ENCODE data around the gene ZBTB34.

Gene ZBTB34

DNA sequence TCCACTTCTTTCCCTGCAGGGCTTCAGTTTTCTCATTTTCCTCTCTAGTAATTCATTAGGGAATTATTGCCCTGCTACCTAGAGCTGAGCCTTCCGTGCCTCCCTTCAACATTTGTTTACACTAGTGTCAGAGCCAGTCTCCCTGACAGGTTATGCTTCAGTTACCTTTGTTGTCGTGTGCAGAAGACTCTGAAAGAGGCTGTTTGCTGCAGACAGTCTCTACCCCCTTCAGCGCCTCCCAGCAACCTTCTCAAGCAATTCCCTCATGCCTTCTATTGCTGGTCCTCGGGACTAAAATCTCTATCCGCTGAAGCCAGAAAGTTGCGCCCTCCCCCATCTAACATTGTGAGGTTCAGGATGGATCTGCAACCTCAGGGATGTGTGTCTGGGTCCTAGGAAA, 67.0 kb downstream of the ZBTB34 start:
- Histone ChIP-seq H3K9me3 (ENCODE audit: control insufficient read depth, insufficient read depth, low read length) (no peaks in the 10 kb centered on the region), H3K4me3 (ENCODE audit: low read length) (no peak overlapping the region), H3K4me2 (ENCODE audit: low read length) (no peak overlapping the region), H3K27ac (ENCODE audit: low read depth, low read length) (no peak overlapping the region), H3K27me3 (ENCODE audit: control insufficient read depth, low read length) (no peaks in the 10 kb centered on the region; the same call in 1 of the 2 replicates), H3K4me1 (ENCODE audit: control insufficient read depth, low read length) (no peaks in the 10 kb centered on the region), H4K20me1 (ENCODE audit: control insufficient read depth, insufficient read depth, low read depth, low read length) (no peaks in the 10 kb centered on the region; the same call in 1 of the 2 replicates), H3F3A (ENCODE audit: control insufficient read depth, insufficient read depth) (no peaks in the 10 kb centered on the region), H3K79me2 (ENCODE audit: control insufficient read depth, low read length) (no peaks in the 10 kb centered on the region), H3K36me3 (ENCODE audit: control insufficient read depth, low read length) (no peaks in the 10 kb centered on the region), H3K9me2 (replicated peaks; ENCODE audit: control insufficient read depth, low read length) (no peaks in the 10 kb centered on the region)
- TF ChIP-seq, protein P1, sequence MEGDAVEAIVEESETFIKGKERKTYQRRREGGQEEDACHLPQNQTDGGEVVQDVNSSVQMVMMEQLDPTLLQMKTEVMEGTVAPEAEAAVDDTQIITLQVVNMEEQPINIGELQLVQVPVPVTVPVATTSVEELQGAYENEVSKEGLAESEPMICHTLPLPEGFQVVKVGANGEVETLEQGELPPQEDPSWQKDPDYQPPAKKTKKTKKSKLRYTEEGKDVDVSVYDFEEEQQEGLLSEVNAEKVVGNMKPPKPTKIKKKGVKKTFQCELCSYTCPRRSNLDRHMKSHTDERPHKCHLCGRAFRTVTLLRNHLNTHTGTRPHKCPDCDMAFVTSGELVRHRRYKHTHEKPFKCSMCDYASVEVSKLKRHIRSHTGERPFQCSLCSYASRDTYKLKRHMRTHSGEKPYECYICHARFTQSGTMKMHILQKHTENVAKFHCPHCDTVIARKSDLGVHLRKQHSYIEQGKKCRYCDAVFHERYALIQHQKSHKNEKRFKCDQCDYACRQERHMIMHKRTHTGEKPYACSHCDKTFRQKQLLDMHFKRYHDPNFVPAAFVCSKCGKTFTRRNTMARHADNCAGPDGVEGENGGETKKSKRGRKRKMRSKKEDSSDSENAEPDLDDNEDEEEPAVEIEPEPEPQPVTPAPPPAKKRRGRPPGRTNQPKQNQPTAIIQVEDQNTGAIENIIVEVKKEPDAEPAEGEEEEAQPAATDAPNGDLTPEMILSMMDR (IDR thresholded peaks at IDR 0.05; ENCODE audit: low read depth, low read length, poor library complexity, severe bottlenecking) = no peak
- TF ChIP-seq EZH2phosphoT487 (IDR thresholded peaks at IDR 0.05; ENCODE audit: borderline replicate concordance, low read length) = no peak

DNA sequence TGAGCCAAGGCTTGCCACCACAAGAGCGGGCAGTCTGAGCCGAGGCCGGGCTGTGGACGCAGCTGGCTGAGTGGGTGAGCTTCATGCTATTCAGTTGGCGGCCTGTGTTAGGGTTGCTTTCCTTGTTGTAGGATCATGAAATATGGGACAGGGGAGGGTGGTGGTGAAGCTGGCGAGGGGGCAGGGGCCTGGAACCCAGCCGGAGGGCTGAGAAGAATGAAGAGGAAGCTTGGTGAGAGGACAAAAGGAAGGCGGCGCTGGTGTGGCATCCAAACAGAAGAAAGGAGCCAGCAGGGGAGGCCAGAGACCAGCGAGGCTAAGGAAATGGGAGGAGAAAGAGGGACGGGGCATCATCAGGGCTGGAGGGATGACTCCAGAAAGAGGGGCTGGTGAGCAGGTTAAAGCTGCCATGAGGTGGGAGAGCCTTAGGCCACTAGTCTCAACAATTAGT, 72.5 kb downstream of the ZBTB34 start:
- H3K9me3 ChIP-seq (ENCODE audit: control insufficient read depth, insufficient read depth, low read length) = no peaks in the 10 kb centered on the region
- no peaks in the 10 kb centered on the region for H3K4me1 ChIP-seq (ENCODE audit: control insufficient read depth, low read length)
- no peaks in the 10 kb centered on the region for H3K36me3 ChIP-seq (ENCODE audit: control insufficient read depth, low read length)
- no peak overlapping the region for H3K4me3 ChIP-seq (ENCODE audit: low read length)
- H3K79me2 ChIP-seq (ENCODE audit: control insufficient read depth, low read length) = no peaks in the 10 kb centered on the region
- no peaks in the 10 kb centered on the region for H3F3A ChIP-seq (ENCODE audit: control insufficient read depth, insufficient read depth)
- H4K20me1 ChIP-seq (ENCODE audit: control insufficient read depth, insufficient read depth, low read depth, low read length) = no peaks in the 10 kb centered on the region; the same call in 1 of the 2 replicates
- H3K27me3 ChIP-seq (ENCODE audit: control insufficient read depth, low read length) = no peaks in the 10 kb centered on the region
- H3K27ac ChIP-seq (ENCODE audit: low read depth, low read length) = no peak overlapping the region
- no peak overlapping the region for H3K4me2 ChIP-seq (ENCODE audit: low read length)
- H3K9me2 ChIP-seq (replicated peaks; ENCODE audit: control insufficient read depth, low read length) = no peaks in the 10 kb centered on the region
- TF ChIP-seq, protein P1 (IDR thresholded peaks at IDR 0.05; ENCODE audit: low read depth, low read length, poor library complexity, severe bottlenecking) = no peak
- TF ChIP-seq EZH2phosphoT487 (IDR thresholded peaks at IDR 0.05; ENCODE audit: borderline replicate concordance, low read length) = no peak

DNA sequence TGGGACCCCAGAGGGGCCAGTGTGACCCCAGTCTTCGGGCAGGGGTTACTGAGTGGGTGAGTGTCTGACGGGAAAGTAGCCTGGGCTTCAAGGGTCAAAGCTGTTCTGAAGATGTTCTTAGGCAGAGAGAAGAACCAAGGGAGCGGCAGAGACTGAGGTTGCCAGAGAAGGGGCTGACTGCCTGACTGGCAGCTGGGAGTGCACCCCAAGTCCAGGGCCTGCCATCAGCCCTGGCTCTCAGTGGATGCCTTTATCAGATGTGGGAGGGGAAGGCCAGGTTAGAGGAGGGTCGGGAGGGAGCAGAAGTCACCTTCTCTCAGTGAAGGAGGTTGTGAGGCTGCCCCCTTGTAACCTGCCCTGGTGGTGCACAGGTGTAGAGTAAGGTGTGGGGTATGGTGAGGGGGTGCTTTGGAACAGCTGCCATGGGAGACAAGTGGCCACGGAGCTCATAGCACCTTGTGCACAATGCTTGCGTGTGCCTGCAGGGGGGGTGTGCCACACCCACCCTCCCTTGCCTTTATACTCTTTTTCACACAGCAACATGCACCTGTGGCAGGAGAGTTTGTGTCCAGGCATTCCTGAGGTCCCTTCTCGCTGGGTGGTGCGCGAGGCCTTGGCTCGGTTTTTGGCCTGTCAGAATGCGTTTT, 73.0 kb downstream of the ZBTB34 start:
- TF ChIP-seq, protein P1 (IDR thresholded peaks at IDR 0.05; ENCODE audit: low read depth, low read length, poor library complexity, severe bottlenecking) = peak; percentile 9
- no peak for TF ChIP-seq EZH2phosphoT487 (IDR thresholded peaks at IDR 0.05; ENCODE audit: borderline replicate concordance, low read length)

More for the DNA sequence above, 73.0 kb downstream of the ZBTB34 start:
- no peaks in the 10 kb centered on the region; the same call in 1 of the 2 replicates for H4K20me1 ChIP-seq (ENCODE audit: control insufficient read depth, insufficient read depth, low read depth, low read length)
- no peaks in the 10 kb centered on the region for H3K4me1 ChIP-seq (ENCODE audit: control insufficient read depth, low read length)
- H3K9me2 ChIP-seq (replicated peaks; ENCODE audit: control insufficient read depth, low read length) = no peaks in the 10 kb centered on the region
- no peak overlapping the region for H3K27ac ChIP-seq (ENCODE audit: low read depth, low read length)
- H3K4me3 ChIP-seq (ENCODE audit: low read length) = no peak overlapping the region
- H3K4me2 ChIP-seq (ENCODE audit: low read length) = no peak overlapping the region
- no peaks in the 10 kb centered on the region for H3K27me3 ChIP-seq (ENCODE audit: control insufficient read depth, low read length)
- H3F3A ChIP-seq (ENCODE audit: control insufficient read depth, insufficient read depth) = no peaks in the 10 kb centered on the region
- no peaks in the 10 kb centered on the region for H3K79me2 ChIP-seq (ENCODE audit: control insufficient read depth, low read length)
- H3K36me3 ChIP-seq (ENCODE audit: control insufficient read depth, low read length) = no peaks in the 10 kb centered on the region
- no peaks in the 10 kb centered on the region for H3K9me3 ChIP-seq (ENCODE audit: control insufficient read depth, insufficient read depth, low read length)

Measured in DOHH2 (cell line).